Mucosa of descending colon (tissue), 3 donors: ENCODE measurements around the gene CD36. TPM values are rescaled to one million over a fixed set of nuclear protein-coding genes. Genes with fewer than 3 reads are reported as not detected.

ENCODE experiments used
- ATAC-seq: fragments of 200-7000 bp; cut with Tn5 transposase; one replicate; pipeline ENCODE4 v1.9.1; 2020; ENCODE audit warnings: mild to moderate bottlenecking, moderate library complexity
- DNase-seq, 3 donors: peaks; one replicate each; pipeline ENCODE4 v3.0.0-alpha.2; 2020
- H3K36me3 ChIP-seq: fragments of 200-600 bp; one replicate; pipeline ENCODE4 v1.8.0; 2021; ENCODE audit warnings: low read depth, mild to moderate bottlenecking
- H3K4me1 ChIP-seq: fragments of 200-600 bp; one replicate; pipeline ENCODE4 v1.8.0; 2021; ENCODE audit warnings: low read depth, mild to moderate bottlenecking
- H3K4me3 ChIP-seq: fragments of 200-600 bp; one replicate; pipeline ENCODE4 v1.8.0; 2021; ENCODE audit warnings: mild to moderate bottlenecking
- H3K9me3 ChIP-seq: fragments of 200-600 bp; one replicate; pipeline ENCODE4 v1.8.0; 2021; ENCODE audit warnings: mild to moderate bottlenecking
- CTCF ChIP-seq: fragments of 200-600 bp; IDR thresholded peaks from one replicate; pipeline ENCODE4 v1.8.0; 2022; ENCODE audit warnings: antibody characterized with exemption, mild to moderate bottlenecking
- intact Hi-C, 2 donors: fragments of 100-400 bp; cut with DNase I in 1 of 2; cut with micrococcal nuclease in 1 of 2; formaldehyde crosslinking; loops; one replicate each; pipeline versions ENCODE4 v1.11.0 to v1.11.1; 2022; cut with DNase I, micrococcal nuclease
- total RNA-seq, 3 donors: library from RNA; stranded (reverse); fragmentation: NEBNext Ultra II Directional in 2 of 3; extraction: Animal tissue kit (Norgen Biotek cat#: 25700) in 2 of 3; gene quantifications; one replicate each; pipeline versions ENCODE4 v1.2.1 to v1.2.4, GENCODE V29; 2021 to 2023
- donor health status: DM: no; HTN: no; CAD: no; lungs with moderate emphysema.
- donor health status: DM: no; HTN: no; CAD: no.
- donor health status: DM: no; HTN: yes; CAD: no.

CD36 gene
- total RNA-seq, 3 donors from 2014 or later, result 18.4 to 34.4 (median 25.0) TPM

GRCh38 chr7:80639011-80639410 is 569 bp downstream of the CD36 start:
- intact Hi-C loops, result no loop called here
- no peak for DNase-seq
- no peak for ATAC-seq
- Histone ChIP-seq H3K4me3 (no peak overlapping the region), H3K9me3 (no peaks in the 10 kb centered on the region), H3K4me1 (no peaks in the 10 kb centered on the region), H3K36me3 (no peaks in the 10 kb centered on the region)
- TF ChIP-seq CTCF, result no peak

- no peak for TF ChIP-seq CTCF
- Histone ChIP-seq H3K9me3 (no peaks in the 10 kb centered on the region), H3K36me3 (no peaks in the 10 kb centered on the region), H3K4me3 (no peak overlapping the region), H3K4me1 (no peaks in the 10 kb centered on the region)
- ATAC-seq, result no peak
- no peak for DNase-seq
- intact Hi-C loops, result no loop called here
Measured at GRCh38 chr7:80640846-80641245, 2.4 kb downstream of the CD36 start.

- no peak for DNase-seq
- TF ChIP-seq CTCF, result no peak
- no peak for ATAC-seq
- intact Hi-C loops, result no loop called here
- Histone ChIP-seq H3K36me3 (no peaks in the 10 kb centered on the region), H3K4me3 (no peak overlapping the region), H3K9me3 (no peaks in the 10 kb centered on the region), H3K4me1 (no peaks in the 10 kb centered on the region)
Measured at GRCh38 chr7:80641548-80641947, 3.1 kb downstream of the CD36 start.

GRCh38 chr7:80642871-80643270 is 4.4 kb downstream of the CD36 start:
- H3K4me1 ChIP-seq, result no peaks in the 10 kb centered on the region
- TF ChIP-seq CTCF, result no peak
- ATAC-seq (no peak), DNase-seq (no peak)
- H3K9me3 ChIP-seq, result no peaks in the 10 kb centered on the region
- H3K4me3 ChIP-seq, result no peak overlapping the region
- no peaks in the 10 kb centered on the region for H3K36me3 ChIP-seq
- intact Hi-C loops, result no loop called here

- no peaks in the 10 kb centered on the region for H3K36me3 ChIP-seq
- no peaks in the 10 kb centered on the region for H3K4me1 ChIP-seq
- no peaks in the 10 kb centered on the region for H3K9me3 ChIP-seq
- intact Hi-C loops, result no loop called here
- DNase-seq (no peak), ATAC-seq (no peak)
- H3K4me3 ChIP-seq, result no peak overlapping the region
- no peak for TF ChIP-seq CTCF
Measured at GRCh38 chr7:80643336-80643915, 5.0 kb downstream of the CD36 start.

- intact Hi-C loops, result no loop called here
- H3K4me1 ChIP-seq, result no peaks in the 10 kb centered on the region
- no peak overlapping the region for H3K4me3 ChIP-seq
- no peak for DNase-seq
- H3K36me3 ChIP-seq, result no peaks in the 10 kb centered on the region
- no peak for TF ChIP-seq CTCF
- H3K9me3 ChIP-seq, result no peaks in the 10 kb centered on the region
- ATAC-seq, result no peak
Measured at GRCh38 chr7:80644054-80644453, 5.6 kb downstream of the CD36 start.
